Left ventricle myocardium superior (tissue), 1 donor: ENCODE results near the gene YAE1. TPM values are rescaled to one million over a fixed set of nuclear protein-coding genes. Genes with fewer than 3 reads are reported as not detected.
"Not testable (repeated sequence)": the region's sequence is repeated elsewhere in the genome, so short reads cannot be mapped to it uniquely, and the experiment has no call there.

Source experiments
- ATAC-seq: fragments of 200-7000 bp; cut with Tn5 transposase; one replicate; pipeline ENCODE4 v1.9.1; 2020; ENCODE audit warnings: mild to moderate bottlenecking, moderate library complexity
- DNase-seq: peaks from one replicate; pipeline ENCODE4 v3.0.0-alpha.2; 2020
- intact Hi-C: fragments of 100-400 bp; cut with micrococcal nuclease; formaldehyde crosslinking; loops from one replicate; pipeline ENCODE4 v1.11.0; 2022
- long read RNA-seq: library from polyadenylated mRNA; unstranded; transcript quantifications from one replicate; pipeline ENCODE4 v2.0.0, GENCODE V29; 2021
- total RNA-seq: library from RNA; stranded (reverse); fragmentation: NEBNext Ultra II Directional; extraction: Animal tissue kit (Norgen Biotek cat#: 25700); gene quantifications from one replicate; pipeline ENCODE4 v1.2.1, GENCODE V29; 2021
- donor health status: DM: no; HTN: yes; CAD: no; lungs with severe emphysema.

The YAE1 gene, protein sequence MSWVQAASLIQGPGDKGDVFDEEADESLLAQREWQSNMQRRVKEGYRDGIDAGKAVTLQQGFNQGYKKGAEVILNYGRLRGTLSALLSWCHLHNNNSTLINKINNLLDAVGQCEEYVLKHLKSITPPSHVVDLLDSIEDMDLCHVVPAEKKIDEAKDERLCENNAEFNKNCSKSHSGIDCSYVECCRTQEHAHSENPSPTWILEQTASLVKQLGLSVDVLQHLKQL
- 15.9 TPM for total RNA-seq
- long read RNA-seq, transcript YAE1-201 (3 exons, 899 nt) = major isoform, 5 of 11 reads
- long read RNA-seq, partial matches to known transcripts = 0 of 11 reads
- long read RNA-seq, other reads (novel, unspliced or antisense) = 5 of 11 reads

DNA sequence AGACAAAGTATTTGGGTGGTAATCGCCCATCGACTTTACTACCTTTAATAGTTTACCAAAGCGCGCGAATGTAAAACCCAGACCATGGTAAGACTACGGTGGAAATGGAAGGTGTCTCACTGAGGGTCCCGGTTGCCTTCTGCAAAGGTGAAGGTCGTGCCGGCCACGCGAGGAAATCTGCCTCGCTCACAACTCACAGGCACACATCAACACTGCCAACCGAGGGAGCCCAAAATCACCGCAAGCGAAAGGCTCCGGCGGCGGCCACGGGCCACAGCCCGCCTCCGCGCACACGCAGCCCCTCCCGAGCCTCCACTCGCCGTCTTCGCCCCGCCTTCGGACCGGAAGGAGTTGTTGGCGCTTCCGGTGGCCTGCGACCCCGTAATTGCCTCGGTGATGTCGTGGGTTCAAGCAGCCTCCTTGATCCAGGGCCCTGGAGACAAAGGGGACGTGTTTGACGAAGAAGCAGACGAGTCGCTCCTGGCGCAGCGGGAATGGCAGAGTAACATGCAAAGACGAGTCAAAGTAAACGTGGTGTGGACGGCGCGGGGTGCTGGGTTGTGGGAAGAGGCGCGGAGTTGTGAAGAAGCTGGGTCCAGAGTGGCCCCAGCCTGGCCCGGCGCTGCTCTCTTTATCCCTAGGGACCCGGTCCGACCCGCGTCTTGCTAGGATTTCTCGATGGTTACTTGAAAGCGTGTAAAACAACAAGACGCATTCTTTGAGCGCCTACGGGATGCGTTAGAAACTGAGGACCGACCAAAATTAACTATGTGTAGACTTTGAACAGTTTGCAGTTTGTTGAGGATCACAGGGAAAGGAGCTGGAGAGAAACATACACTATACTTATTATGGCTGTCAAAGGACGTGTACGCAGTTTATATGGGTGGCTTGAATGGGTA is at the start of gene YAE1:
YAE1 (plus strand) TSS at position 382 of the 899 bp plus-strand sequence; CDS start at position 397, 15 bp downstream.
- ATAC-seq (peak; percentile 100), DNase-seq (peak; percentile 91)
- intact Hi-C loops = no loop called here

DNA sequence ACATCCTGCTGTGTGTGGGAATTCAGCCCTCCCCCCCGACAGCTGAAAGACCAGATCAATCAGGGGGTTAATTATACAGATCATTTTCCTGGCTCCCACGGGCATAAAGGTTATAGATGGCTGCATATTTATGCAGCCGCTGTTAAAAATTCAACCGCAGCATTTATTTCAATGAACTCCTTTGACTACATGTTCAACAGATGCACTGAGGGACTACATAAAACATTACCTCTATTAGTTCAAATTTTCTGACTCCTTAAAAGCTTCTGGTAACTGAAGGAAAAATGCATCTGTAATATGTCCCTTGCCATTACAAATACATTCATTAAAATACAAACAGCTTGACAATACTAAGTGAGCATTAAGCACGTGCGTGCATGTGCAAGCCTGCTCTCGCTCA is 49.7 kb upstream of the YAE1 start:
- intact Hi-C loops = loop anchor here (5.0 kb wide), 1 partner anchor 719 kb away; no protein-coding TSS in a partner anchor
- ATAC-seq = no peak
- DNase-seq = no peak

DNA sequence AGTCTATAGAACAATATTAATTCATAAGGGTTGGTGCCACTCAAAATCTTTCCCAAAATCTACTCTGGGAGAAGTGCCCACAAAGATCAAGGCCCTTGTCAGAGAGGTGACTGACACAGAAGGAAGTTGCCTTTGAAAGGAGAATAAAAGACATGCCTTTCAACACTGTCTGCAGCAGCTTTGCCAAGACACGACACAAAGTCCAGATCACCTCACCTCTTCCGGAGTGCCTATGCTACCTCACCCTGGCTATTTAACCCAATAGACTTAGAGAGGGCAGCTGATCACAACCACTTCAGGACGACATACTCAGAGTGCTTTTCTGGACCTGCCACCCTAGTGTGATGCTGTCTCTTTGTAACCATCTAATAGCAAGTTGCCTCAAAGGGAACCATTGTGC is 49.0 kb upstream of the YAE1 start:
- intact Hi-C loops = loop anchor here (5.0 kb wide), 1 partner anchor 720 kb away; no protein-coding TSS in a partner anchor
- DNase-seq = no peak

DNA sequence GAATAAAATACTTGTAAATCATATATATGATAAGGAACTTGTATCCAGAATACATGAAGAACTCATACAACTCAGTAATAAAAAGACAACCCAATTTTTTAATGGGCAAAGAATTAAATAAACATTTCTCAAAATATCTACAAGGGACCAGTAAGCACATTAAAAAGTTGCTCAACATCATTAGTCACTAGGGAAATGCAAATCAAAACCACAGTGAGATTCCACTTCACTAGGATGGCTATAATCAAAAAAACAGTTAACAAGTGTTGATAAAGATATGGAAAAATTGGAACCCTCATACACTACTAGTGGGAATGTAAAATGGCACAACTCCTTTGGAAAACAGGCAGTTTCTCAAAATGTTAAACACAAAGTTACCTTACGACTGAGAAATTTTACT is 40.3 kb upstream of the YAE1 start:
- DNase-seq (no peak), ATAC-seq (no peak)
- intact Hi-C loops = no loop called here

More for the DNA sequence above, 49.0 kb upstream of the YAE1 start:
- no peak for ATAC-seq

DNA sequence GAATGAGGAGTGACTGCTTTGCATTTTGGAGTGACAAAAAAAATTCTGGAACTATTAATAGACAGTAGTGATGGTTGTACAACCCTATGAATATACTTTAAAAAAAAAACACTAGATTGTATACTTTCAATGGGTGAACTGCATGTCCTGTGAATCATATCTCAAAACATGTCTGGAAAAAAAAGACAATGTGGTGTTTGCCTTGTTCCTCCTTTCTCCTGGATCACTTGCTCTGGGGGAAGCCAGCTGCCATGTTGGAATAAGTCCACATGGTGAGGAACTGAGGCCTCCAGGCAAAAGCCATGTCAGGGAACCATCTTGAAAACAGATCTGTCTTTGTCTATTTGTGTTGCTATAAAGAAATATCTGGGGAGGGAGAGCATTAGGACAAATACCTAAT is 39.5 kb upstream of the YAE1 start:
- ATAC-seq (no peak), DNase-seq (no peak)
- intact Hi-C loops = no loop called here

DNA sequence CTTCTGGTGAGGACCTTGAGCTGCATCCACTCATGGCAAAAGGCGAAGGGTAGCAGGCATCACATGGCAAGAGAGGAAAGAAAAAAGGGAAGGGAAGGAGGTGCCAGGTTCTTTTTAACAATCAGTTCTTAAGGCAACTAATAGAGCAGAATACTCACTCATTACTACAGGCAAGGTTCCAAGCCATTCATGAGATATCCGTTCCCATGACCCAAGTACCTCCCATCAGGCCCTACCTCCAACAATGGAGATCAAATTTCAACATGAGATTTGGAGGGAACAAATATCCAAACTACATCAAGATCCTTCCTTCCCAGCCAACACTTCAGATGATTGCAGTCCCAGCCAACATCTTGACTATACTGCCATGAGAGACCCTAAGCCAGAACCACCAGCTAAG is 38.9 kb upstream of the YAE1 start:
- intact Hi-C loops = no loop called here
- no peak for DNase-seq
- ATAC-seq = no peak

DNA sequence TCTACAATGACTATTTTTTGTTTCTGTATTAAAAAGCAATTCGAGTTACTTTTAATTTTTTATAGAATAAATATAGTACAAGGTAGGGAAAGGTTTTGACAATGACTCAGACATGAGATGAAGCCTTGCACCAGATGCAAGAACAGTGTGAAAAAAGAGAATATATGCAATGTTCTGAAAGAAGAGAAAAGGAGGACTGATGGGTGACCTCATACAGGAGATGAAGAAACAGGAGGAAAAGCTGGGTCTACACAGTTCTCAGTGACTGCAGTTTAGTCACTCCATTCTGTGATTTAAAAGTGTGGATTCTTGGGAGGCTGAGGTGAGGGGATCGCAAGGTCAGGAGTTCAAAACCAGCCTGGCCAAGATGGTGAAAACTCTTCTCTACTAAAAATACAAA is 38.3 kb upstream of the YAE1 start:
- intact Hi-C loops = no loop called here
- no peak for DNase-seq
- no peak for ATAC-seq

DNA sequence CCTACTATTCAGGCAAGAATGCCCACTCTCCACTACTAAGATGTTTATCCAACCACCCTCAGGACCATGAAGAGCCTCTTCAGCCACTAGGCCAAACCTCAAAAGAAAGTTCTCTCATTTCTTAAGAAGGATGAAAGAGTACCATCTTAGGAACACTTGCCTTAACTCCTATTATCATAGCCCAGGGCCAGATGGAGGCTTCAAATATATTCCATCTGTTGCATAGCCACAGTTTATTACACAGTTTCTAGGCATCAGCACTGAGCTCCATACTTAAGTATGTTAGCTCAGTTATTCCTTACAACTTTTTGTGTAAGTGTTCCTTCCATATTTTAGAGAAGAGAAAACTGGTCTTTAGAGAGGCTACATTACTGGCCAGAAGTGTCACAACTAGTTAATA is 37.4 kb upstream of the YAE1 start:
- no peak for DNase-seq
- intact Hi-C loops = no loop called here
- ATAC-seq = no peak

DNA sequence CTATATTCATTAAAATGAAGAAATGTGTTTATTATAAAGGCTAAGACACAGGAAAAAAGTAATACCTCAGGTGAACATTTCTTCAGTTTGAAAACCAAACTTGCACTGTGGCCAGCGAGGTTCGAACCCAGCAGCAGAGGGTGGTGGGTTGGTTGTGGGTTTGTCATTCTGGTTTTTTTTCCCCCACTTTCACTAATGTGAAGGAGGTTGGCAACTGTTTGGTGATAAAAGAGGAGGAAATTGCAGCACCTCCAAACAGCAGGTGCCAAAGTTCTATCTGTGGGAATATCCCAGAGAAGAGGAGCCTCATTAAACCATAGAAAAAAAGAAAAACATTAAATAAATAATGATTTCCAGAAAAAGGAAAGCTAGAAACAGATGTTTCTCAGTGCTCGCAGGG is 36.6 kb upstream of the YAE1 start:
- ATAC-seq (no peak), DNase-seq (no peak)
- intact Hi-C loops = no loop called here

DNA sequence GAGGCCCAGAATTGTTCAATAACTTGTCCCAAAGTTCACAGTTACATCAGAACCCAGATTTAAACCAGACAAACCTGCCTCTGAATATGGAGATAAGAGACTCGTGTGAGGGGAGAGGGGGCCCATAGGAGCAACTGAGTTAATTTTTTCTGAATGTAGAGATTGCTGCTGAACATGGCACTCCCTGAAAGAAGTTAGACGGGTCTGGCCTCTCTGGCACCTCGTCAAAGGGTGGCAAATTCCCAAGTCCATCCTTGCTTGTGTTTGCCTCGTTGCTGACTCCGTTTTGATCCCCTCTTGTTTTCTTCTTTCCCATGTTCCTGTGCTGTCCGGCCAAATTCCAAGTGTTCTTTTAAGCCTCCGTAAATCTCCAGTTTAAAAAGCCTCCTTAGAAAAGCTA is 35.2 kb upstream of the YAE1 start:
- ATAC-seq (no peak), DNase-seq (no peak)
- intact Hi-C loops = no loop called here

DNA sequence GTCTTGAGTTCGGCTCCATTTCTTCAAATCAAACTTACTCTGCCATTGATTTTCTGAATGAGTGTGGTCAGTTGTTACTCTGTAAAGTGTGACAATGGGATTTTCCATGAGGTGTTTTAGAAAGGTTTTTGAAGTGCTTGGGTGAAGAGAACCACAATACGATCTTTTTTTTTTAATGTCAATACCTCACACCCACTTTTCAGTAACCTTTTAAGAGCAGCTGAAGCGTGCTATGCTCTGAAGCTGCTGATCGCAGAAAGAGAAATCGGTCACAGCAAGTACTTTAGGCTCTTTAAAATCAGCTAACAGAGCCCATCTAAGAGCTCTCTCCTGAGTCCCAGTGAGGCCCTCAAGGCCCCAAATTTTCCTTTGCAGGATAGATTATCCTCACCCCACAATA is 34.4 kb upstream of the YAE1 start:
- intact Hi-C loops = no loop called here
- DNase-seq (no peak), ATAC-seq (no peak)

DNA sequence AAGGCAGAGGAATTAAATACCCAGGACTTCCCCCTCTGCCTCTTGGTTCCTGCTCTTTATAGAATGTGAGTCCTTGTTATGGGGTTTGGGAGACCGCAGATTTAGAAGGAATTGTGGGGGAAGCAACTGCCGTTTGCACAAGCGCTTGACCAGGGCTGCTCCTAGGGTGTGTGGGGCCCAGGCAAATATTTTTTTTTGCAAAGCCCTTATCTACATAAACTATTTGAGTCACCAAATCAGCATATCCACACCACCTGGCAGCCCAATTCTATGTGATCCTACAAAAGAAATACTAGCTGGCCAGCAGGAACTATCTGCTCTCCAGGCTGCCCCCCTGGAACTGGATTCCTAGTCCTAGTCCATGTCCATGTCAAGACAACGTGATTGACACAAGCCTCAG is 33.4 kb upstream of the YAE1 start:
- DNase-seq = no peak
- intact Hi-C loops = no loop called here
- ATAC-seq = no peak

DNA sequence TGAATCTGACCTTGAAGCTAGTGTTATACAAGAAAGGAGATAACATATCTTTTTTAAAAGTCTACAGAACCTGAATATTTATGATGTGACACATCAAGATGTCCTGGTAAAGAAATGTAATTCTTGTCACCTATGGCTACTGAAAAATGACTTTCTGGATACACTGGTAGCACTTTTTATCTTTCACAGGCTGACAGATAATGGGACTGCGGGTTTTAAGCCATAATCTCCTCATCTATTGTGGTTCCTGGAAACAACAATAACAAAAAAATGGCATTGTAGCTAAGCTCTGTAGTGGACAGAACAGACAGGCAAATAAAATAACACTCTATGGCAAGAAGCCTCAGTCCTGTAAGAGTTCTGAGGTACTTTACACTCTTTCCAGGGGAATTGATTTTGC is 31.6 kb upstream of the YAE1 start:
- intact Hi-C loops = no loop called here
- no peak for DNase-seq
- no peak for ATAC-seq

DNA sequence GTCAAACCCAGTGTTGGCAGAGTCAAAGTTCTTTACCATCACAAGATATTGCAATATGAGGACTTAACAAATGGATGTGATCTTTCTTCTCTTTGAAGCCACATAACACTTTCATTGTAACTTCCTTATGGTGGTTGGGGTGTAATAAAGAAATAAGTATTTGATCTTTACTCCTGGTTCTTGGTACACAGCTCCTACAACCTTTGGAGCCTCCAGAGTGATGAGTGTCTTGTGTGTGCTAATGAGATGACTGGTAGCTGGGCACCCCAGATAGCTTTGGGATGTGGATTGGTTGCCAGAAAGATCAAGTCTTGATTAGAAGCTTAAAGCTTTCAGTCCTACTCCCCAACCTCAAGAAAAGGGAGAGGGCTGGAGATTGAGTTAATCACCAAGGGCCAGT is 31.1 kb upstream of the YAE1 start:
- intact Hi-C loops = no loop called here
- ATAC-seq = no peak
- no peak for DNase-seq

DNA sequence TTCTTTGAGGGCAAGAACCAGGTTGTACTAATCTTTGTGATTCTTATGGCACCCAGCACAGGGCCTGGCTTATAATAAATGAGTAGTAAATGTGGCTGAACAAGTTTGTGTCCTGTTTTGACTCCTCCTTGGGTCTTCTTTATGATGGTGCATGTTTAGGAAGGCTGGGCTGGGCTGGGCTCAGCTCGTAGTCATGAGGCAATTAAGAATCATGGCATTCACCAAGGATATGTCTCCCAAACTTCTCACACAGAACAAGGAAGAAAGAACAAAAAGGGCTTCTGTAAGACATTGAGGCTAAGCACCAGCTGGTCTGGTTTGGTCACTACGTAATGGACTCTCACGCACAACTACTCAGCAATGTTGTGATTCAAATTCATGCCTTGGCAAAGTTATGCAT is 30.5 kb upstream of the YAE1 start:
- DNase-seq = no peak
- ATAC-seq = no peak
- intact Hi-C loops = no loop called here

DNA sequence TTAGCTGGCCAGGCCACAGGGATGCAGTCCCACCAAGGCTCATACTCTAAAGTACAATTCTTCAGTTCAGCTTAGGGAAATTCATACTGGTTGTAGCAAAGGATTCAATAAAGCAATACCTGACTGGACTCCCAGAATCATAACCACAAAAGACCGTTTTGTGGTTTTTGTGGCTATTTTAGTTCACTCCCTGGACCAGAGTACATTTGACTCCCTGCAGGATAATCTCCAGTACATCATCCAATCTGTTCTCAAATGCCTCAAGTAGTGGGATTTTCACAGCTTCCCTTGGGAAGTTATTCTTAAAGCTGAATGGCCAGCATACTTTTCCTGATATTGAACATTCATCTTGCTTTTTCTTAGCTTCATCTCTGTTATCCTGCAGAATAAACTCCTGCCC is 29.3 kb upstream of the YAE1 start:
- intact Hi-C loops = no loop called here
- ATAC-seq = no peak
- DNase-seq = no peak

DNA sequence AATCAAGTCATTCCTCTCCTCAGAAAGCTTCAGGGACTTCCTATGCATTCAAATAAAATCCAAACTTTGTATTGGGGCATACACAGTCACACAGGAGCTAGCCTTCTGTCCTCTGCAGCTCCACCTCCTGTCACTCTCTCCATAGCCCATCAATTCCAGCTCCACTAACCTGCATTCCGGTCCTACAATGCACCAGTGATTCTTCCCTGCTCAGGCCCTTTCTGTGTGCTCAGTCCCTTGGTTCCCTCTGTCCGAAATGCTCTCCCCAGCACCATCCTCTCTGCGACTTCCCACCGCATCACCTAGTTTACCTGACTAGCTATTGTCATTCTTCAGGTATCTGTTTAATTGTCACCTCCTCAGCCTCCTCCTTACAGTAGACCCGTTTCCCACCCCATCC is 26.4 kb upstream of the YAE1 start:
- intact Hi-C loops = no loop called here
- no peak for ATAC-seq
- DNase-seq = no peak

DNA sequence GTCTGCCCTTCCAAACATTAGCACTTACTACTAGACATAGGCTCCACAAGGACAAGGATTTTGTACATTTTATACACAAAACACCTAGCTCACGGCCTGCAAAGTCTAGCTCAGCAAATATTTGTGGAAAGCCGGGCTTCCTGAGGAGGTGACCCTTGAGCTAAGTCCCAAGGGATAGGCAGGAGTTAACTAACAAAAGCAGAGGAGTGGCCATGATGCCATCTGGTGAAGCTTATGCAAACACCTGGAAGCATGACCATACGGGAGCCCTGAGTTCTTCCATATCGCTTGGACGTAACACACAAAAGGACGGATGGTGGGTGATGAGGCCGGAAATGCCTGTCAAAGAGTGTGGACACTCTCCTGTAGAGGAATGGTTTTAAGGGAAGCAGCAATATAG is 25.9 kb upstream of the YAE1 start:
- ATAC-seq = no peak
- intact Hi-C loops = no loop called here

DNA sequence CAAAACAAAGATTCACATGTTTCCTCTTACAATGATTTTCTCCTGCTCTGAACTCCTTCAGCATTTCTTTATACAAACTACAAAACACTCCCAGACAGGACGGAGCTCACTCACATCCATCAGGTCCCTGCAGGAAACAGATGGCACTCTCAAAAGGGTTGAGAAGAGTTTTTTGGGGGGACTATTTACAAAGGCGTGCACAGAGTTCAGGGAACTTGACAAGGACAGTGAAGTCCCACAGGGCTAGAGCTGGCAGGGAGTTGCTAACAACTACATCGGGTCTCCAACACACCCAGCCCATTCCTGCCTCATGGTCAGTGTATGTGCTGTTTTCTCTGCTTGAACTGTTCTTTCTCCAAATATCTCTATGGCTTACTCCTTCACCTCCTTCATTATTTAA is 24.7 kb upstream of the YAE1 start:
- intact Hi-C loops = no loop called here
- DNase-seq = no peak
- no peak for ATAC-seq

More for the DNA sequence above, 25.9 kb upstream of the YAE1 start:
- DNase-seq = no peak

DNA sequence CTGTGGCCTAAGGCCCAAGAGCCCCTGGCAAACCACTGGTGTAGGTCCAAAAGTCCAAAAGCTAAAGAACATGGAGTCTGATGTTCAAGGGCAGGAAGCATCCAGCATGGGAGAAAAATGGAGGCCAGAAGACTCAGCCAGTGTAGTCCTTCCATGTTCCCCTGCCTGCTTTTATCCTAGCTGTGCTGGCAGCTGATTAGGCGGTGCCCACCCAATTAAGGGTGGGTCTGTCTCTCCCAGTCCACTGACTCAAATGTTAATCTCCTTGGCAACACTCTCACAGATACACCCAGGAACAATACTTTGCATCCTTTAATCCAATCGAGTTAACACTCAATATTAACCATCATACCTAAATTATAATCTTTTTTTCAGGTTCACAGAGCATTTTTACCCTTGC is 21.4 kb upstream of the YAE1 start:
- ATAC-seq, DNase-seq, intact Hi-C loops: not testable (repeated sequence)

DNA sequence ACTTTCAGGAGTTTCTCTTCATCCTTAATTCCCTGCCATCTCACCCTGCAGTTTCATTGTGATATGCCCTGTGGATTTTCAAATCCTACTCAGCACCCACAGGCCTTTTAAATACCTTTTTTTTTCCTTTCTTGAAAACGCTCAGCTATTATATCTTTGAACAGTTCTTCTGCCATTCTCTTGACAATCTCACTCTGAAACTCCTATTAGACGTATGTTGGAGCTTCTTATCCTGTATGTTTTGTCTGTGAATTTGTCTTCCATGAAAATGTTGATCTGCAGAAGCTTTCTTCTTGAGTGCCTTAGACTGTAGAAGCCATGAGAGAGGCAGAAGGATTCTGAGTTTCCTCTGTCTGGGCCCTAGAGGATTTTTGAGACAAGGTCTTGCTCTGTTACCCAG is 18.9 kb upstream of the YAE1 start:
- intact Hi-C loops = no loop called here
- no peak for ATAC-seq
- no peak for DNase-seq
